Glutamatergic neuron (in vitro differentiated cells): ENCODE measurements around the gene PSTPIP2. TPM values are rescaled to one million over a fixed set of nuclear protein-coding genes. Genes with fewer than 3 reads are reported as not detected.

ENCODE experiments used
- DNase-seq: peaks from one replicate; pipeline ENCODE4 v3.0.0; 2022
- H3K27ac Mint-ChIP-seq: one replicate; pipeline ENCODE4 v1.8.0; 2020; ENCODE audit warnings: mild to moderate bottlenecking, mixed read lengths, inconsistent platforms; ENCODE audit not compliant: unreplicated experiment
- H3K27me3 Mint-ChIP-seq: one replicate; pipeline ENCODE4 v1.8.0; 2020; ENCODE audit warnings: mild to moderate bottlenecking, moderate library complexity, mixed read lengths, inconsistent platforms; ENCODE audit not compliant: unreplicated experiment
- H3K36me3 Mint-ChIP-seq: one replicate; pipeline ENCODE4 v1.8.0; 2020; ENCODE audit warnings: mild to moderate bottlenecking, mixed read lengths, inconsistent platforms; ENCODE audit not compliant: unreplicated experiment
- H3K4me1 Mint-ChIP-seq: one replicate; pipeline ENCODE4 v1.8.0; 2020; ENCODE audit warnings: mild to moderate bottlenecking, low read depth, mixed read lengths, inconsistent platforms; ENCODE audit not compliant: unreplicated experiment
- H3K4me3 Mint-ChIP-seq: one replicate; pipeline ENCODE4 v1.8.0; 2020; ENCODE audit warnings: mild to moderate bottlenecking, mixed read lengths, inconsistent platforms; ENCODE audit not compliant: unreplicated experiment
- H3K9me3 Mint-ChIP-seq: one replicate; pipeline ENCODE4 v1.8.0; 2020; ENCODE audit warnings: mild to moderate bottlenecking, moderate library complexity, mixed read lengths, inconsistent platforms; ENCODE audit not compliant: unreplicated experiment
- CTCF ChIP-seq: fragments of 200-600 bp; sonication (generic); IDR thresholded peaks from one replicate; pipeline ENCODE4 v1.5.0; 2021; ENCODE audit not compliant: partially characterized antibody, unreplicated experiment
- total RNA-seq: library from RNA; stranded (reverse); fragmentation: NEBNext Ultra II Directional; extraction: Animal tissue kit (Norgen Biotek cat#: 25700); gene quantifications from one replicate; pipeline ENCODE4 v1.2.1, GENCODE V29; 2021; ENCODE audit not compliant: unreplicated experiment

PSTPIP2 gene
- total RNA-seq, 1 donor from 2014 or later = 0.20 TPM

DNA sequence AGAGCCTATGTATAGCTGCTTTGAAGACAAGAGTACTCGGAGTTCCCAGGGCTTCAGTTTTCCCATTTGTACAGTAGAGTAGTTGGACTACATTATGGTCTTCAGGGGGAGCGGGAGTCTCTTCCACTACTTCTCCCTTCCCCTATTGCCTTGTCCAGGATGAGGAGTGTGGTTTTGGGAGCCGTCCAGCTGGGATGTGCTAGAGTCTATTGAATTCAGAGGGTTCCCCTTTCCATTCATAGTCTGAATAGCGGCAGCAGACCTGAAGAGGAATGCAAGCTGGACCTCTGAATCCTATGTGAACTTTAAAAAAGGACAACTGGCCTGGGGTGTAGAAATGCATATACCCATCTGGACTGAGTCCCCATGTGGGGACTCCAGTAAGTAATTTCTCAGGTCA is 61.4 kb downstream of the PSTPIP2 start:
- no peak for DNase-seq
- Mint-ChIP-seq H3K36me3 (no peaks in the 10 kb centered on the region), H3K4me3 (no peak overlapping the region), H3K4me1 (no peaks in the 10 kb centered on the region), H3K27ac (no peak overlapping the region), H3K9me3 (no peaks in the 10 kb centered on the region), H3K27me3 (peaks cover 3% of the 10 kb centered on the region)
- no peak for TF ChIP-seq CTCF

DNA sequence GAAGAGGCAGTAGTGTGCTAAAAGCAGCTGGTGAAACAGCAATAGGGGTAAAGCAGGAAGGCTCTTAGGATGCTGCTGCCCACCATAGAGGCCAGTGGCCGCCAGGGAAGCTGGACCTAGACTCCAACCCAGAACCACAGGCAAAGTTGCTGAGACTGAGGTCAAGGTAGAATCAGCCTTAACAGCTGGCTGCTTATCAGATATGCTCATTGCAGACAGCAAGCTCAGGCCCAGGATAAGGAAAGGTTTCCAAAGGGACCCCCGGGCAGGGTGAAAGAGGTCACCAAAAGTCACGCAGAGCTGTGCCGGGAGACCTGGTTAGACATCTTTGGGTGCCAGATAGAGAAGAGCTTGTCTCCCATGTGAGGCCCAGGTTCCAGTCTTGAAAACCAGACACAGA is 62.0 kb downstream of the PSTPIP2 start:
- H3K9me3 Mint-ChIP-seq = no peaks in the 10 kb centered on the region
- H3K4me3 Mint-ChIP-seq = no peak overlapping the region
- DNase-seq = no peak
- H3K4me1 Mint-ChIP-seq = no peaks in the 10 kb centered on the region
- H3K27me3 Mint-ChIP-seq = peaks cover 3% of the 10 kb centered on the region
- H3K27ac Mint-ChIP-seq = no peak overlapping the region
- no peak for TF ChIP-seq CTCF
- H3K36me3 Mint-ChIP-seq = no peaks in the 10 kb centered on the region

DNA sequence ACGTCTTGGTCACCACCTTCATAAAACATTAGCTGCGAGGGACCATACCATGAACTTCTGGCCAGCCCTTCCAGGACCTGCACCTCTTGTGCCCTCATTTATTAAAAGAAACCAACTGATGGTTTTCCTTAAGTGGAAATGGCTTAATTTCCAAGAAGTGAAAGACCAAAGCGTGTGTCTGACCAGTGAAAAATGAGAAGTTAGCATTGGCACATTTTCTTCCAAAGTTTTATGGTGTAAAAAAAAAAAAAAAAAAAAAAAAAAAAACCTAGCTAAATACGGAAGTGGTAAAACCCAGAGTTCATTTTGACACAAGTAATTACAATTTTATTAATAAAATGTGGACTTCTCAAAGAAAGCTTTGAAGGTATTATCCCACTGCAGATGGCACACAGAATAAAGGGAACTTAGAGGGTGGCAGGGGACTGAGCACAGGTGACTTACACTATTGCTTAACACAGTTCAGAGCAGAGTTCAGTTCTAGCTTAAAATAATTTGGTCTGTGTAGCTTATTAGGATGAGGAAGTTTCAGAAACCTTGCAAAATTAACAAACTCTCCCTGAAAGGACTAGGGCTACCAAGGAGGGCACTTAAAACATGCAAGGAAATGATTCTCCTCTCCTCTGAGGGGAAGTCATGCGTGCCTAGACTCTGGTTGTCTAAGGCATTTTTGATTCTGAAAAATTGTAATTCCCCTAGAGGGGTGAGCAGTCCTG is 62.8 kb downstream of the PSTPIP2 start:
- Mint-ChIP-seq H3K4me1 (no peaks in the 10 kb centered on the region), H3K27me3 (peaks cover 3% of the 10 kb centered on the region), H3K9me3 (no peaks in the 10 kb centered on the region), H3K27ac (no peak overlapping the region), H3K4me3 (no peak overlapping the region), H3K36me3 (no peaks in the 10 kb centered on the region)
- DNase-seq = no peak
- no peak for TF ChIP-seq CTCF

DNA sequence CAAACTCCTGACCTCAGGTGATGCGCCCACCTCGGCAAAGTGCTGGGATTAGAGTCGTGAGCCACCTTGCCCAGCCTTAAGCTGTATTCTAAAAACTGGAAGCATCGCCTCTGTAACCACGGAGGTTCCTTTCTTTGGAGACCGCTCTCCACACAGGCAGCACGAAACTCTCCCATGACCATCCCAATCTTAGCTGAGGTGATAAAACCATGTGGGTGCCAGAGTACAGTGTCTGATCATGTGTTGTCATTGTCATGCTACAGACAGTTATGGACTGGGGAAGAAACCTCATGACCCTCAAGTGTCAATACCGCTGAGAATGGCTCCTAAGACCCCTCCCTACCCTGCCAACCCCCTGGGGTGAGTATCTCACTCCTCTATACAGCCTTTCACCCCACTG is 63.5 kb downstream of the PSTPIP2 start:
- TF ChIP-seq CTCF = no peak
- no peaks in the 10 kb centered on the region for H3K9me3 Mint-ChIP-seq
- no peak overlapping the region for H3K27ac Mint-ChIP-seq
- DNase-seq = no peak
- peaks cover 3% of the 10 kb centered on the region for H3K27me3 Mint-ChIP-seq
- no peaks in the 10 kb centered on the region for H3K36me3 Mint-ChIP-seq
- H3K4me3 Mint-ChIP-seq = no peak overlapping the region
- no peaks in the 10 kb centered on the region for H3K4me1 Mint-ChIP-seq

DNA sequence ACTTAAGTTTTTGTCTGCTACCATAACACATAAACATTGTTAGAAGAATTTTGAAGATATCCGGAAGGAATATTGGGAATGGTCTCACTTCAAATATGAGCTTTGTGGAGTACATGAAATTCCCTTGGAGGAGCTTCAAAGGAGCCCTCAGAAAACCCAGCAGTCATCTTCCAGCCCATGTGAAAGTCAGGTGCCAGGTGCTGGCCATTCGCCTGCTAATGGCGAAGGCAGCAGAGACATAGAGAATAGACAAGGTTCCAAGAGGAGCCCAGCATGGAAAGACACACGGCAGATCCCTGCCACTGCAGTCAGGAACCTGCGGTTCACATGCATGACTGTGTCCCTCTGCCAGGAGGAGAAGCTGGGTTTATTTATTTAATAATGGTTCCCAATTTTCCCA is 64.9 kb downstream of the PSTPIP2 start:
- H3K4me3 Mint-ChIP-seq = no peak overlapping the region
- no peaks in the 10 kb centered on the region for H3K4me1 Mint-ChIP-seq
- no peaks in the 10 kb centered on the region for H3K9me3 Mint-ChIP-seq
- no peaks in the 10 kb centered on the region for H3K36me3 Mint-ChIP-seq
- no peak for TF ChIP-seq CTCF
- DNase-seq = no peak
- H3K27ac Mint-ChIP-seq = no peak overlapping the region
- peaks cover 3% of the 10 kb centered on the region for H3K27me3 Mint-ChIP-seq
